GM12865 (cell line): Measurements from ENCODE around the gene PPBP.

ENCODE experiments used
- DNase-seq: peaks from one replicate; pipeline ENCODE4 v3.0.0; 2010; ENCODE audit warnings: low read depth
- H3K4me3 ChIP-seq: 2 replicates; pipeline ENCODE4 v1.5.1; 2011; ENCODE audit warnings: mild to moderate bottlenecking, low read depth, low read length, control low read depth
- CTCF ChIP-seq: IDR thresholded peaks from 2 replicates; pipeline ENCODE4 v1.5.1; 2011; ENCODE audit warnings: low read length, control low read depth, low read depth, inconsistent platforms; ENCODE audit not compliant: insufficient read depth; ENCODE audit errors: missing control alignments

Gene PPBP

GRCh38 chr4:74028504-74028903 lies 40.5 kb upstream of the PPBP start:
- no peak for TF ChIP-seq CTCF
- H3K4me3 ChIP-seq: no peak overlapping the region
- DNase-seq: no peak

GRCh38 chr4:74023709-74024108 lies 35.7 kb upstream of the PPBP start:
- TF ChIP-seq CTCF: no peak
- DNase-seq: no peak
- H3K4me3 ChIP-seq: no peak overlapping the region

- H3K4me3 ChIP-seq: no peak overlapping the region
- DNase-seq: no peak
- no peak for TF ChIP-seq CTCF
Measured at GRCh38 chr4:74021601-74022000, 33.6 kb upstream of the PPBP start.

GRCh38 chr4:74018771-74019170 lies 30.8 kb upstream of the PPBP start:
- no peak for DNase-seq
- TF ChIP-seq CTCF: no peak
- no peak overlapping the region for H3K4me3 ChIP-seq

GRCh38 chr4:74018116-74018515 lies 30.1 kb upstream of the PPBP start:
- no peak overlapping the region for H3K4me3 ChIP-seq
- no peak for DNase-seq
- TF ChIP-seq CTCF: no peak

- no peak overlapping the region for H3K4me3 ChIP-seq
- no peak for TF ChIP-seq CTCF
- no peak for DNase-seq
Measured at GRCh38 chr4:74016068-74016467, 28.1 kb upstream of the PPBP start.

GRCh38 chr4:74015126-74015780 lies 27.3 kb upstream of the PPBP start:
- DNase-seq: no peak
- no peak for TF ChIP-seq CTCF
- H3K4me3 ChIP-seq: no peak overlapping the region
